Activated T-cell treated with anti-CD3 and anti-CD28 coated beads for 1 hour (primary cell): Measurements from ENCODE around the gene OPN1SW.

Experiments
- DNase-seq: peaks from one replicate; pipeline ENCODE4 v3.0.0-alpha.2; 2020; ENCODE audit warnings: low read depth

The OPN1SW gene

GRCh38 chr7:128732521-128733277, 42.9 kb downstream of the OPN1SW start:
- no peak for DNase-seq

DNA sequence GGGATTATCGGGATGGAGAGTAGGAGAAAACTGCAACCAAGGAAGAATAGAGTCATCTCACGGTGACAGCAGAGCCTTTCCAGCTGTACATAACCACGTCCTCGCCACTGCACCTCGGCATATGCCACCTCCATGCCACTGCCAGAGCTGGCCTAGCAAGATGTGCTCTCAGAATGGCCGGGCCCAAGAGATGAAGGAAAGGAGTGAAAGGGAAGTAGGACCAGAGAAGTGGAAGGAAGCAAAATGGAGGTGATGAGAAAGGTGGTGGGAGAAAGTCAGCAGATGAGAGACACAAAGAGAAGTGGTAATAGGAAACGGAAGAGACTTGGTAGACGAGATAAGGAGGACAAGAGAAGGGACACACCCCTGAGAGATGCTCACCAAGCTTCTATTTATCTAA, 44.4 kb downstream of the OPN1SW start:
- DNase-seq, result no peak

DNA sequence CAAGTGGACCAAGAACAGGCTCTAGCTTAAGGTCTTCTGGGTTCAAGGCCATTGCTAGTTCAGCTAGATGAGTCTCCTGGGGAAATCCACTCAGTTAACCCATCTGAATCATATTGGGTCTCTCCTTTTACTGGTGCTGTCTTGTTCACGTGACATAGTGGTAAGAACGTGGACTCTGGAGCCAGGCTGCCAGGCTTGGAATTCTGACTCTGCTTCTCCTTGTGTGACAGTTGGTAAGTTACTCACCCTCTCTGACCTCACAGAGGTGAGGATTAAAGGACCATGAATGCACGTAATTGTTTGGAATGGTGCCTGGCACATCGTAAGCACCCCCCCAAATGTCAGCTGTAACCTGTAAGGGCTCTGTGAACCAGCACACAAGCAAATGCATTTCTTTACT, 46.1 kb downstream of the OPN1SW start:
- DNase-seq, result no peak

GRCh38 chr7:128728598-128728997, 47.0 kb downstream of the OPN1SW start:
- no peak for DNase-seq

- no peak for DNase-seq
Measured at GRCh38 chr7:128727239-128727638, 48.4 kb downstream of the OPN1SW start.

DNA sequence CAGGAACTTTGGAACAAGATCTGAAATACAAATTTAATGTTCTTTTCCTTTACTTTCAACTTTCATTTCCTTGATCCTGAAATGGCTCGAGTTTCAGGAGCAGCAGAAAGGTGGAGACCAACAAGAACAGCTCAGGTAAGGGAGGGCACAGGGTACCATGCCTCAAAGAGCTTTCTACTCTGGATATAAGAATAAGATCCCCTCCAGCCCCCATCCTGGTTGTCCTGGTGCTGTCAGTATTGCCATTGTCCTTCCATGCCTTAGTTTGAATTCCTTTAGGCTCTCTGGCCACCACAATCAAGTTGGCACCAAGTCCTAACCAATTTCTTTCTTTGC, 48.9 kb downstream of the OPN1SW start:
- no peak for DNase-seq

GRCh38 chr7:128726059-128726736, 49.4 kb downstream of the OPN1SW start:
- DNase-seq, result no peak

- DNase-seq, result no peak
Measured at GRCh38 chr7:128725531-128725930, 50.1 kb downstream of the OPN1SW start.

GRCh38 chr7:128724743-128725142, 50.9 kb downstream of the OPN1SW start:
- no peak for DNase-seq
